CD1c-positive myeloid dendritic cell (primary cell): ENCODE results near the gene LOX.

Experiments
- DNase-seq: peaks from one replicate; pipeline ENCODE4 v3.0.0-alpha.2; 2016; ENCODE audit errors: extremely low spot score

LOX gene

DNA sequence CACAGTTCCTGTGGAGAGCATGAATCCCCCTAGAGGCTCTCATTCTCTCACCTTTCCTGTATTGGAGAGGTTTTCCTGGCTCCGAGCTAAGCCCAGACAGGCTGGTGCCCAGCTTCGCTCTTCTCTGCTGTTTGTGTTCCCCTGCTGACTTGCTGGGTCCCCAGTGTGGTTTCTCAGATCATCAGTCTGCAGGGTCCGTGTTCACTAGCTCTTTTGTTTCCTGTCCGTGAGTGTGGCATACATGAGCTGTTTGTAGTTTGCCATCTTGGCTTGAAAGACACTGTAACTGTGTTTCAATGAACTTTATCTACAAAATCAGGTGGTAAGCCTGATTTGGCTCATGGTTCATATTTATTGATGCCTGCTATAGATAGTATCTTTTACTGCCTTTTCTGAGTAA, 23.8 kb downstream of the LOX start:
- DNase-seq = no peak

DNA sequence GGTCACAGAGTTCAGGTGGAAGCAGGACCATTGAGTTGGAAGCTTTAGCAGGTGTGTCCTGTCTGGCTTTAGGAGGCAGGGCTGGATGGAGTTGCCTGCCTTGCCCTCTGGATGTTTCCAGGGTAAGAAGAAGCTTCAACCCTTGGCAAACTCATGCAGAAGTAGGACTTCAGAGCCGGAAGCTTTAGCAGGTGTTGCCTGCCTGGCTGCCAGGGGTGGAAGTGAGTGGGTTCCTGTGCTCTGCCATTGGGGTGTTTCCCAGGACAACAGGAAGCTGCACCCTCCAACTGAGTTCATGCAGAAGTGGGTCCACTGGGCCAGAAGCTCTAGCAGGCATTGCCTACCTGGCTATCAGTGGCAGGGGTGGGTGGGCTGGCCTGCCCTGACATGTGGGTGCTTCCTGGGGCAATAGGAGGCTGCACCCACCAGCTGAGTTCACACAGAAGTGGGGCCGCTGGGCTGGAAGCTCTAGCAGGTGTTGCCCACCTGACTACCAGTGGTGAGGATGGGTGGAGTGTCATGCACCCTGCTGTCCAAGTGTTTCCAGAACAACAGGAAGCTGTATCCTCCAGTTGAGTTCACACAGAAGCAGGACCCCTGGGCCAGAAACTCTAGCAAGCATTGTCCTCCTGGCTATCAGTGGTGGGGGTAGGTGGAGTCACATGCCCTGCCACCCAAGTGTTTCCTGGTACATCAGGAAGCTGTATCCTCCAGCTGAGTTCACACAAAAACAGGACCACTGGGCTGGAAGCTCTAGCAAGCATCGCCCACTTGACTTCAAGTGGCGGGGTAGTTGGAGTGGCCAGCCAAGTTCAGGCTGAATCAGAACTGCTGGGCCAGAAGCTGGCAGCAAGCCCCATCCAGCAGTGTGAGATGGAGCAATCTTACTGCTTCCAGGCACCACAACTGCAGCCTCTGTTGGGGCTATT, 24.6 kb downstream of the LOX start:
- no peak for DNase-seq

DNA sequence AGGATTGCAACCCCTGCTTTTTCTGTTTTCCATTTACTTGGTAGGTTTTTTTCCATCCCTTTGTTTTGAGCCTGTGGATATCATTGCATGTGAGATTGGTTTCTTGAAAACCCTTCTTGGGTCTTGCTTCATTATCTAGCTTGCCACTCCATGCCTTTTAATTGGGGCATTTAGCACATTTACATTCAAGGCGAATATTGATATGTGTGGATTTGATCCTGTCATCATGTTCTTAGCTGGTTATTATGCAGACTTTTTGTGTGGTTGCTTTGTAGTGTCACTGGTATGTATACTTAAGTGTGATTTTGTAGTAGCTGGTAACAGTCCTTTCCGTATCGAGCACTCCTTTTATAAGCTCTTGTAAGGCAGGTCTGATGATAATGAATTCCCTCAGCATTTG, 26.5 kb downstream of the LOX start:
- no peak for DNase-seq

DNA sequence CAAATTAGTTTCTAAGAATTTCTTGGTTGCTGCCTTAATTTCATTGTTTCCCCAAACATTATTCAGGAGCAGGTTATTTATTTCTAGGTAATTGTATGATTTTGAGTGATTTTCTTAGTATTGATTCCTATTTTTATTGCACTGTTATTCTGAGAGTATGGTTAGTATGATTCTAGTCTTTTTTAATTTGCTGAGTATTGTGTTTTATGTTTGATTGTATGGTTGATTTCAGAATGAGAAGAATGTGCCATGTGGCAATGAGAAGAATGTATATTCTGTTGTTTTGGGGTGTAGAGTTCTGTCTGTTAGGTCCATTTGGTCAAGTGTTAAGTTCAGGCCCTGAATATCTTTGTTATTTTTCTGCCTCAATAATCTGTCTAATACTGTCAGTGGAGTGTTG, 27.1 kb downstream of the LOX start:
- no peak for DNase-seq

DNA sequence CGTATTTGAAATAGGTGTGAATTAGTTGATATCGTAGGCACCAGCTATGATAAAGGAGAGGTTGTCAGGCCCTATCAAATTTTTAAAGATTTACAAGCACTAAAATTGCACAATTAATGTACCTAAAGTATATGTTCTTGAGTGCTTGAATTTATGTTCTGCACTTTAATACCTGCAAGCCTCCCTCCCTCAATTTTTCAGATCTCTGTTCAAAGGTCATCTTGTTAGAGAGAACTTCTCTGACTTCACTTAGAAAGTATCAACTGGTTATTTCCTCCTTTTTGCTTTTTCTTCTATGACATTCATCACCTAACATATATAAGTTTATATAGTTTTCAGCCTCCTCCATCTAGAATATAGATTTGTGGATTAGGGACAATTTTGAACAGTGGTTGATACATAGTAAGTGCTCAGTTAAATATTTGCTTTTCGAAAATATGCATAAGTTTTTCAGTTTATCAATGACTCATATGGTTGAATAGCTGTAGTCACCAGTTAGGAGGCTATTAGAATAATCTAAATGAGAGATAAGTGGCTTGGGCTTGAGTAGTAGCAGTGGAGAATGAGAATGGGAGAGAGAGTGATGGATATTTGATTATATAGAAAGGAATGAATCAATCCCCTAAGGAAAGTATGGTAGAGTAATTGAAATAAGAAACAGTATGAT, 37.3 kb downstream of the LOX start:
- no peak for DNase-seq

DNA sequence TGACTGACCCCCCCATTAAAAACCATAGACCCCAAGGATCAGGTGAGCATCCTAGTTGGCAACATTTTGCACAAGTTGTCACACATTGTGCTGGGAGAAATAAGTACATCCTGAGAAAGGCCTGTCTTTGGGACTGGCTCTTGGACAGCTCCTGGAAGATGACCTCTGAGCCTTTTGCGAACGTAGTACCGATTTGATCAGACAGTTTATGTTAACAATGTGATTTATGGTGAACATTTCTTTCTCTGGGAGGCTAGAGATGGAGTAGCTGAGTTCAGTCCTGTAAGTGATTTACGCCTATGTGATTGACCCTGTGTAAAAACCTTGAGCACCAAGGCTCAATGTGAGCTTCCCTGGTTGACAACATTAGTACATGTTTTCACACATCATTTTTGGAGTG, 41.7 kb downstream of the LOX start:
- DNase-seq = no peak

DNA sequence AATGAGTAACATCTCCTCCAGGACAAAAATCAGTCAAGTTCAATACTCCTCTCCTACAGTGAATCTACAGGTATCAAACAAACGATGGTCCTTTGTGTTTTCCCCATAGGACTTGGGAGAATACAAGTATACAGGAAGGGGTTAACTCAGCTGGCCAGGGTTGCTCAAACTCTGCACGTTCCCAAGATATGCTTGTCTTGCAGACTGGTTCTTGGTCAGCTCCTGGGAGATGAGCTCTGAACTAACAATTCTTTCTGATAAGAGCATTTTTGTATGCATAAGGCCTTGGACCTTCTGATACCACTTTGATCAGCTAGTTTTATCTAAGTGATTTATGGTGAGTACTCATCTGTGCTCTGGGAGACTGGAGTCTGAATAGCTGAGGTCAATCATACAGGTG, 42.1 kb downstream of the LOX start:
- no peak for DNase-seq

DNA sequence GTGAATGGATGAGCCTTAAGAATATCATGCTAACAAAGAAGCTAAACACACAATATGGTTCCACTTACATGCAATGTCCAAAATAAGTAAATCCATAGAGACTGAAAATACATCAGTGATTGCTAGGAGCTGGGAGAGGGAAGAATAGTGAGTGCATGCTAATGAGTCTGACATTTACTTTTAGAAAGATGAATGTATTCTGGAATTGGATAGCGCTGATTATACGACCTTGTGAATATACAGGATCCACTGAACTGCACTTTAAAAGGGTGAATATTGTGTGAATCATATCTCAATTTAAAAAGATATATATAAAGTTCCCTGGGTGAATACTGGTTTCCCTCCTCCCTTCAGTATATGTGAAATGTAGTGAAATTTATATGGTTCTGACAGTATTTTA, 46.2 kb downstream of the LOX start:
- DNase-seq = no peak

DNA sequence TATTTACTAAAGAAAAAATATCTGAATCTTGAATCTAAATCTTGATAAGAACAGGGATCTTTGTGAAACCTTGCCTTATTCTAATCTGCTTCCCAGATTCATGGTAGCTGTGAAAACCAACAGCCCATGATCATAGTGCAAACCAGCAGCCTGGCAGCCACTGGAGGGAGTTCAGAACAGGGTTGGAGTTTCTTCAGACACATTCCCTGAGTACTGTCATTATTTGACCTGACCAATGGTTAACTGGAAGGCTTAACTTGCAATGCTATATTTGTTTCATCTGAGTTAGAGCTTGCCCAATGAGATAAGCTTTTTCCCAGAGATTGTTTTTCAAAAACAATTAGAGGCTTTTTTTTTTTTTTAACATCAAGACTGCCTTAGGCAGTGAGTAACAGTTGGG, 47.8 kb downstream of the LOX start:
- no peak for DNase-seq

DNA sequence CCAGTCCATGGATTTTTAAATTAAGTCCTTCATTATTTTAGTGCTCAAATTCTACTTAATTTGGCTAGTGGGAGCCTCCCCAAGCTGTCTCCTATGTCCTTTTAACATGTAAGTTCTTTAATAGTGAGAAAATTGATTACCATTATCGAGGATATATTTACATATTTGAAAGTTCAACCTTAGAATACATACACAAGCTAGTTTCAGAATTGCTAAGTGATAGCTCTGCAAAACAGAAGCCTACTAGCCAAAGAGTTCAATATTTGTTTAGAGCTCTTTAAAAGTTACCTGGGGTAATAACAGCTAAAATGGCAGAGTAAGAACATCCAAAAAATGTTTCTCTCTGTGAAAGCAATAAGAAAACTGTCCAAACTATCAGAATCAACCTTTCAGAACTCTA, 48.2 kb downstream of the LOX start:
- DNase-seq = no peak

DNA sequence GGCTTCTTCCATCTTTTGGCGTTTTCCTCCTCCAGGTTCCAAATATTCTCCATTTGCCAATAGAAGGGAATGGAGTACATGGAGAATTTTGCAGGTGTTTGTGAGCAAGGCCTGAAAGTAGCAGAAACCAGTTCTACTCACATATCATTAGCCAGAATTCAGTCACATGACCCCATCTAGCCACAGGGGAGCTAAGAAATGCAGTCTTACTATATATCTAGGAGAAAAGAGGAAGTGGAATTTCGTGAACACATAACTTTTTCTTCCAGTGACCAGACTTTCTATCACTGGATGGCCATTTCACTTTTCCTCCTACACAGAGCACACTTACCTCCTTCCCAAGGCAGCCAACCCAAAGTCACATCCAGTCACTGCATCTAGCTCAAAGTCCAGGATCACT, 55.1 kb downstream of the LOX start:
- no peak for DNase-seq

DNA sequence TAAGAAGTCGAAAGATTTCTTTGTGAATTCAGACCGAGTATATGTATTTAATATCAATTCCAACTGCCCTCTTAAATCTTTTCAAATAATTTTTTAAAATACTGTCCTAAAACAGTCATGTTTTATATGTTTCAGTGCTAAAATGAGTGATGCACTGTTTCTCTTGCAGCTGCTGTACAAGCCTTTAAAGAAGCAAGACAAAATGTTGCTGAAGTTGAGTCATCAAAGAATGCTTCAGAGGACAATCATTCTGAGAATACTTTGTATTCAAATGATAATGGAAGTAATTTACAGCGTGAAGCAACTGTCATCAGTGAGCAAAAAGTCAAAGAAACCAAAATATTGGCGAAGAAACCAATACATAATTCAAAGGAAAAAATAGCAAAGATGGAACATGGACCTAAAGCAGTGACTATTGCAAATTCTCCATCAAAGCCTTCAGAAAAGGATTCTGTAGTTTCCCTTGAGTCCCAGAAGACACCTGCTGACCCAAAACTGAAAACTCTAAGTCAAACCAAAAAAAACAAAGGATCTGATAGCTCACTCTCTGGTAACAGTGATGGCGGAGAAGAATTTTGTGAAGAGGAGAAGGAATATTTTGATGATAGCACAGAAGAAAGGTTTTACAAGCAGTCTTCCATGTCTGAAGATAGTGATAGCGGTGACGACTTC, 58.0 kb downstream of the LOX start:
- no peak for DNase-seq

DNA sequence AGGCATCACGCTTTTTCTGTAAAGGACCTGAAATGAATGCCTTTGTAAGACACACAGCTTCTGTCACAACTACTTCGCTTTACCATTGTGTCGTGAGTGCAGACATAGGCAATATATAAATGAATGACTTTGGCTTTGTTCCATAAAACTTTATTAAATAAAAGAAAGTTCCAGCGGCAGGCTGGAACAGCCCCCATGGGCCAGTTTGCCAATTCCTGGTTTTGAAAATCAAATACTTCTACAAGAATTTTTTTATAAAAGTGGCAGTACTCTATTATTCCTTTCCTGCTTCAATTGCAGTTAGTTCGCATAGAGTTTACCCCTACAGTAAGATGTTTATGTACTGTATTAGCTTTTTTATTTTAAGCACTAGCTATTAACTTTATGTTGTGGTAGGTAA, 62.6 kb downstream of the LOX start:
- DNase-seq = no peak

DNA sequence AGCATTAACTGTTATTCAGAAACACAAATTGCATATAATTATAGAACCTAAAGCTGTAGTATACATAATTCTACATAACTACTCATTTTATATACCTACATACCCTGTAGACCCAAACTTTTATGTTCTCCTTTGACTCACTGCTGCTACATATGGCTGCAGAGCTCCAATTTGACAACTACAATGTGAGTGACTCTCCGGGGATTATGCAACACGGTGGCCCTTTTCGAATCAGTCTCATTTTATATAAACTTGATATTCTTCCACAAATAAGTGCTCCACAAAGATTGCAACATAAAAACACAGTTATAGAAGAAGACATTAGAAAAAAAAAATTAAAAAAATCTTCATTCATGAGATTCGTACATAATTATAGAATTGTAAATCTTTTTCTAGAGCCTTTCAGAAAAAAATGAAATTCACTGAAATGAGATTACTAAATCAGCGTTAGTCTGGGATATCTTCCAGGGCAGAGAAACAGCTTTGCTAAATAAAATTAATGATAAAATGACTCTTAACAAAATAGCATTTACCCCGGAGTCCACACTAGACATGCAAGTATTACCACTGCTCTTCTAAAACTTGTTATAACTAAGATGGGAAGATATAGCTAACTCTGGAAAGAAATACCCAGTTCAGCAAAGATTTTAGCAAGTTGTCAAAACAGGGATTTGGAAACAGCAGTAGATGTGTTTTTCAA, 63.7 kb downstream of the LOX start:
- DNase-seq = no peak
